Liver (tissue), 9 donors: ENCODE data around the gene DDX41. TPM values are rescaled to one million over a fixed set of nuclear protein-coding genes. Genes with fewer than 3 reads are reported as not detected.

Source experiments
- DNase-seq: peaks from one replicate; pipeline ENCODE4 v3.0.0-alpha.2; 2017; ENCODE audit warnings: low spot score
- H3K27ac ChIP-seq, 2 donors: one replicate each; pipeline ENCODE4 v1.7.0; 2013; ENCODE audit warnings: inconsistent platforms in 2 of 2, low read length in 2 of 2, control low read depth in 1 of 2, low read depth in 1 of 2, mild to moderate bottlenecking in 1 of 2
- H3K27me3 ChIP-seq, 4 donors: one replicate each; pipeline versions ENCODE4 v1.6.1 to v1.7.0; 2013; ENCODE audit warnings: low read length in 3 of 4, inconsistent platforms in 1 of 4, mild to moderate bottlenecking in 1 of 4, moderate library complexity in 1 of 4; ENCODE audit not compliant: control insufficient read depth in 4 of 4, insufficient read depth in 4 of 4
- H3K36me3 ChIP-seq, 4 donors: one replicate each; pipeline versions ENCODE4 v1.6.1 to v1.7.0; 2013; ENCODE audit warnings: low read length in 3 of 4, mild to moderate bottlenecking in 3 of 4, low read depth in 1 of 4, moderate library complexity in 1 of 4; ENCODE audit not compliant: control insufficient read depth in 4 of 4, insufficient read depth in 3 of 4
- H3K4me1 ChIP-seq, 4 donors: one replicate each; pipeline versions ENCODE4 v1.6.1 to v1.7.0; 2013; ENCODE audit warnings: low read length in 3 of 4, mild to moderate bottlenecking in 3 of 4, moderate library complexity in 1 of 4; ENCODE audit not compliant: control insufficient read depth in 4 of 4, insufficient read depth in 4 of 4
- H3K4me3 ChIP-seq, 3 donors: one replicate each; pipeline versions ENCODE4 v1.6.1 to v1.7.0; 2013; ENCODE audit warnings: low read length in 3 of 3, control low read depth in 1 of 3, low read depth in 1 of 3, mild to moderate bottlenecking in 1 of 3
- H3K9ac ChIP-seq, 2 donors: one replicate each; pipeline ENCODE4 v1.7.0; 2013; ENCODE audit warnings: low read length in 2 of 2, mild to moderate bottlenecking in 2 of 2, moderate library complexity in 2 of 2, control low read depth in 1 of 2, low read depth in 1 of 2
- H3K9me3 ChIP-seq, 4 donors: one replicate each; pipeline versions ENCODE4 v1.6.1 to v1.7.0; 2013; ENCODE audit warnings: low read length in 3 of 4; ENCODE audit not compliant: control insufficient read depth in 4 of 4
- EGR1 ChIP-seq, 2 donors: IDR thresholded peaks; 2 replicates each; pipeline ENCODE4 v1.6.1; 2016 to 2018; ENCODE audit warnings: antibody characterized with exemption in 2 of 2, low read depth in 2 of 2
- FOXA1 ChIP-seq: IDR thresholded peaks from 2 replicates; pipeline ENCODE4 v1.6.1; 2016; ENCODE audit warnings: antibody characterized with exemption
- FOXA2 ChIP-seq: IDR thresholded peaks from 2 replicates; pipeline ENCODE4 v1.6.1; 2016; ENCODE audit warnings: antibody characterized with exemption
- GABPA ChIP-seq, 2 donors: IDR thresholded peaks in 1 of 2; conservative IDR thresholded peaks in 1 of 2; 2 replicates each; pipeline ENCODE4 v1.6.1; 2016; ENCODE audit warnings: antibody characterized with exemption in 2 of 2, mild to moderate bottlenecking in 1 of 2, moderate library complexity in 1 of 2
- HNF4A ChIP-seq, 2 donors: conservative IDR thresholded peaks; 2 replicates each; pipeline ENCODE4 v1.6.1; 2016; ENCODE audit warnings: antibody characterized with exemption in 2 of 2, mild to moderate bottlenecking in 2 of 2
- HNF4G ChIP-seq: IDR thresholded peaks from 2 replicates; pipeline ENCODE4 v1.6.1; 2016; ENCODE audit warnings: antibody characterized with exemption
- JUND ChIP-seq, 2 donors: IDR thresholded peaks; 2 replicates each; pipeline ENCODE4 v1.6.1; 2016; ENCODE audit warnings: antibody characterized with exemption in 2 of 2
- NR2F2 ChIP-seq: IDR thresholded peaks from 2 replicates; pipeline ENCODE4 v1.6.1; 2016; ENCODE audit warnings: antibody characterized with exemption
- RAD21 ChIP-seq, 2 donors: IDR thresholded peaks; 2 replicates each; pipeline ENCODE4 v1.6.1; 2016; ENCODE audit warnings: antibody characterized with exemption in 2 of 2, mild to moderate bottlenecking in 2 of 2
- RXRA ChIP-seq, 2 donors: IDR thresholded peaks; 2 replicates each; pipeline ENCODE4 v1.6.1; 2017 to 2018; ENCODE audit warnings: antibody characterized with exemption in 2 of 2, mild to moderate bottlenecking in 1 of 2
- SP1 ChIP-seq: IDR thresholded peaks from 2 replicates; pipeline ENCODE4 v1.6.1; 2018; ENCODE audit warnings: antibody characterized with exemption, mild to moderate bottlenecking
- TAF1 ChIP-seq: conservative IDR thresholded peaks from 2 replicates; pipeline ENCODE4 v1.6.1; 2016; ENCODE audit warnings: antibody characterized with exemption, mild to moderate bottlenecking
- YY1 ChIP-seq: IDR thresholded peaks from 2 replicates; pipeline ENCODE4 v1.6.1; 2016; ENCODE audit warnings: antibody characterized with exemption, mild to moderate bottlenecking
- WGBS: extraction: QIAGEN DNeasy Blood & Tissue Kit; methylation state at CpG from one replicate; pipeline ENCODE4 v1.1.7; 2013; 5-methylcytosine and 5-hydroxymethylcytosine counted together
- polyA plus RNA-seq, 2 donors: library from polyadenylated mRNA; stranded (reverse) in 1 of 2; unstranded in 1 of 2; fragments of 200-250 nt in 1 of 2; fragments of >200 nt in 1 of 2; fragmentation: Nextera tagmentation in 1 of 2; extraction: Ambion mirVana in 1 of 2; gene quantifications; one replicate each; pipeline versions ENCODE4 v1.2.1 to v1.2.3, GENCODE V29; 2013 to 2015
- total RNA-seq, 2 donors: library from RNA; depleted of rRNA; stranded (reverse); fragments of >200 nt; gene quantifications; one replicate each; pipeline ENCODE4 v1.2.3, GENCODE V29; 2014
- TF ChIP-seq, protein P1 (sequence below): IDR thresholded peaks from 2 replicates; pipeline ENCODE4 v1.6.1; 2016; ENCODE audit warnings: antibody characterized with exemption
- TF ChIP-seq, protein P2 (sequence below): IDR thresholded peaks from 2 replicates; pipeline ENCODE4 v1.6.1; 2016; ENCODE audit warnings: antibody characterized with exemption
- TF ChIP-seq, protein P3 (sequence below): fragments of 150-350 bp; IDR thresholded peaks from 2 replicates; pipeline ENCODE4 v1.5.1; 2017; ENCODE audit warnings: improper control_type of control experiment, low read depth, low read length; ENCODE audit not compliant: missing input control
- TF ChIP-seq, protein P4 (sequence below): IDR thresholded peaks from 2 replicates; pipeline ENCODE4 v1.6.1; 2016; ENCODE audit warnings: antibody characterized with exemption, mild to moderate bottlenecking
- TF ChIP-seq, protein P5 (sequence below): IDR thresholded peaks from 2 replicates; pipeline ENCODE4 v1.6.1; 2016; ENCODE audit warnings: antibody characterized with exemption
- donor health status: healthy.
- donor health status: healthy.
- donor health status: healthy.
- donor health status: healthy.
- donor health status: healthy.

DDX41 gene
- total and polyA plus RNA-seq, 4 donors: 20.4 to 58.5 (median 45.6) TPM

DNA sequence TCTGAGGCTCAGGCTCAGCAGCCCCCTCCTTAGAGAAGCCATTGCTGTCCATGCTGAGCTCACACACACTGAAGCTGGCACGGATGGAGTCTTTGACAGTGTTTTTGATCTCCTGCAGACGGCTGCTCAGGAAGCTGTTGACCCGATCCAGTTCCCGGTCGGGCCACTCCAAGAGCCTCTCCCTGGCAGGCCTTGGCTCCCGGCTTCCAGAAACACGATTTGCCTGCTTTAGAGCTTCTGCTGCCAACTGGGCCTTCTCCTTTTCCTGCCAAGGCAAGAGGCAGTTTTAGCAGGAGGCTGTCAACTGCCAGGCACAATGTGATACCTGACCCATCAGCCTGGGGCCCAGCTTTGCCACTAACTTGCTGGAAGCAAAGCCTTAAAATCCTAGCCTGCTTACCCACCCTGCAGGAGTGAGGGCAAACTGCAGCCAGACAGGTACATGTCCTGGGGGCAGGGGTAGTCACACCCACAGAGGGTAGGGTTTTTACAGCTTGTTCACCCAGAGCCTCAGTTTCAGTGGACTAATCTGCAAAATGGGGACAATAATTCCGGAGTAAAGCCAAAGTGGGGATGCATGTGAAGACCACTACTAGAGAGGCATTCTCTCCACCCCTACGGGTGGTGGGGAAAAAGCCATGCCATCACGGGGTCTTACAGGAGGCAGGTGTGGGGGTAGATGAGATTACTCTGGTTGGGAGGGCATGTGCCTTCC, 8.3 kb upstream of the DDX41 start:
- H3K4me3 ChIP-seq: no peak overlapping the region
- no peak for TF ChIP-seq FOXA2
- TF ChIP-seq SP1: no peak
- TF ChIP-seq GABPA (IDR thresholded peaks at IDR 0.05 in 1 of 2, conservative IDR thresholded peaks at IDR 0.05 in 1 of 2): no peak
- TF ChIP-seq NR2F2: no peak
- TF ChIP-seq, protein P1, sequence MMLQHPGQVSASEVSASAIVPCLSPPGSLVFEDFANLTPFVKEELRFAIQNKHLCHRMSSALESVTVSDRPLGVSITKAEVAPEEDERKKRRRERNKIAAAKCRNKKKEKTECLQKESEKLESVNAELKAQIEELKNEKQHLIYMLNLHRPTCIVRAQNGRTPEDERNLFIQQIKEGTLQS: no peak
- no peak for TF ChIP-seq HNF4A (conservative IDR thresholded peaks at IDR 0.05)
- no peak for TF ChIP-seq HNF4G
- TF ChIP-seq, protein P2, sequence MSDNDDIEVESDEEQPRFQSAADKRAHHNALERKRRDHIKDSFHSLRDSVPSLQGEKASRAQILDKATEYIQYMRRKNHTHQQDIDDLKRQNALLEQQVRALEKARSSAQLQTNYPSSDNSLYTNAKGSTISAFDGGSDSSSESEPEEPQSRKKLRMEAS: no peak
- TF ChIP-seq, protein P3, sequence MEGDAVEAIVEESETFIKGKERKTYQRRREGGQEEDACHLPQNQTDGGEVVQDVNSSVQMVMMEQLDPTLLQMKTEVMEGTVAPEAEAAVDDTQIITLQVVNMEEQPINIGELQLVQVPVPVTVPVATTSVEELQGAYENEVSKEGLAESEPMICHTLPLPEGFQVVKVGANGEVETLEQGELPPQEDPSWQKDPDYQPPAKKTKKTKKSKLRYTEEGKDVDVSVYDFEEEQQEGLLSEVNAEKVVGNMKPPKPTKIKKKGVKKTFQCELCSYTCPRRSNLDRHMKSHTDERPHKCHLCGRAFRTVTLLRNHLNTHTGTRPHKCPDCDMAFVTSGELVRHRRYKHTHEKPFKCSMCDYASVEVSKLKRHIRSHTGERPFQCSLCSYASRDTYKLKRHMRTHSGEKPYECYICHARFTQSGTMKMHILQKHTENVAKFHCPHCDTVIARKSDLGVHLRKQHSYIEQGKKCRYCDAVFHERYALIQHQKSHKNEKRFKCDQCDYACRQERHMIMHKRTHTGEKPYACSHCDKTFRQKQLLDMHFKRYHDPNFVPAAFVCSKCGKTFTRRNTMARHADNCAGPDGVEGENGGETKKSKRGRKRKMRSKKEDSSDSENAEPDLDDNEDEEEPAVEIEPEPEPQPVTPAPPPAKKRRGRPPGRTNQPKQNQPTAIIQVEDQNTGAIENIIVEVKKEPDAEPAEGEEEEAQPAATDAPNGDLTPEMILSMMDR: no peak
- whole genome bisulfite sequencing: 91% methylated on average over 10 of the region's 10 CpGs
- no peak overlapping the region for H3K27ac ChIP-seq
- no peak overlapping the region for H3K9ac ChIP-seq
- DNase-seq: no peak
- no peaks in the 10 kb centered on the region for H3K9me3 ChIP-seq
- H3K27me3 ChIP-seq: no peaks in the 10 kb centered on the region
- peaks cover 12 to 84% (median 44%) of the 10 kb centered on the region in 4 donors for H3K36me3 ChIP-seq
- H3K4me1 ChIP-seq: no peaks in the 10 kb centered on the region

DNA sequence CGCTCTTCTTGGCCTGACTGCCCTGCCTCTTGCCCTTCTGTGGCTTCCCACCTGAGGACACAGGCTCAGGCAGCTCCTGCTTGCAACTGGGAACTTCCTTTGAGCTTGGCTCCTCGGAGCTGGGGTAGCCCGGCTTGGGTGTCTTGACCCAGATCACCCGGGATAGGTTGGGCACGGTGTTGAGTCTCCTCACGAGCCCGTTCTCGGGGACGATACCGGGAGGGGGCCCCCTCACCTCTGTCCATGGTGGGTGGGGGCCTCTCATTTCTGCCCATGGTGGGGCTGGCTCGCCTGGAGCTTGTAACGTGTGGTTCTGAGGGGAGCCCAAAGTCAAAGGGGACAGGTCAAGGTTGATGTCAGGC, 7.8 kb upstream of the DDX41 start:
- DNase-seq: no peak
- H3K36me3 ChIP-seq: peaks cover 10 to 81% (median 42%) of the 10 kb centered on the region in 4 donors
- TF ChIP-seq RXRA (IDR thresholded peaks at IDR 0.05) (no peak), EGR1 (IDR thresholded peaks at IDR 0.05; ENCODE audit: low read depth in 2 of 2) (no peak), FOXA1 (no peak), NR2F2 (no peak), SP1 (no peak), YY1 (no peak), FOXA2 (no peak), JUND (IDR thresholded peaks at IDR 0.05) (no peak), HNF4G (no peak), RAD21 (IDR thresholded peaks at IDR 0.05) (no peak), HNF4A (conservative IDR thresholded peaks at IDR 0.05) (no peak), TAF1 (no peak), GABPA (IDR thresholded peaks at IDR 0.05 in 1 of 2, conservative IDR thresholded peaks at IDR 0.05 in 1 of 2) (no peak)
- TF ChIP-seq, protein P2: no peak
- TF ChIP-seq, protein P3: no peak
- TF ChIP-seq, protein P4, sequence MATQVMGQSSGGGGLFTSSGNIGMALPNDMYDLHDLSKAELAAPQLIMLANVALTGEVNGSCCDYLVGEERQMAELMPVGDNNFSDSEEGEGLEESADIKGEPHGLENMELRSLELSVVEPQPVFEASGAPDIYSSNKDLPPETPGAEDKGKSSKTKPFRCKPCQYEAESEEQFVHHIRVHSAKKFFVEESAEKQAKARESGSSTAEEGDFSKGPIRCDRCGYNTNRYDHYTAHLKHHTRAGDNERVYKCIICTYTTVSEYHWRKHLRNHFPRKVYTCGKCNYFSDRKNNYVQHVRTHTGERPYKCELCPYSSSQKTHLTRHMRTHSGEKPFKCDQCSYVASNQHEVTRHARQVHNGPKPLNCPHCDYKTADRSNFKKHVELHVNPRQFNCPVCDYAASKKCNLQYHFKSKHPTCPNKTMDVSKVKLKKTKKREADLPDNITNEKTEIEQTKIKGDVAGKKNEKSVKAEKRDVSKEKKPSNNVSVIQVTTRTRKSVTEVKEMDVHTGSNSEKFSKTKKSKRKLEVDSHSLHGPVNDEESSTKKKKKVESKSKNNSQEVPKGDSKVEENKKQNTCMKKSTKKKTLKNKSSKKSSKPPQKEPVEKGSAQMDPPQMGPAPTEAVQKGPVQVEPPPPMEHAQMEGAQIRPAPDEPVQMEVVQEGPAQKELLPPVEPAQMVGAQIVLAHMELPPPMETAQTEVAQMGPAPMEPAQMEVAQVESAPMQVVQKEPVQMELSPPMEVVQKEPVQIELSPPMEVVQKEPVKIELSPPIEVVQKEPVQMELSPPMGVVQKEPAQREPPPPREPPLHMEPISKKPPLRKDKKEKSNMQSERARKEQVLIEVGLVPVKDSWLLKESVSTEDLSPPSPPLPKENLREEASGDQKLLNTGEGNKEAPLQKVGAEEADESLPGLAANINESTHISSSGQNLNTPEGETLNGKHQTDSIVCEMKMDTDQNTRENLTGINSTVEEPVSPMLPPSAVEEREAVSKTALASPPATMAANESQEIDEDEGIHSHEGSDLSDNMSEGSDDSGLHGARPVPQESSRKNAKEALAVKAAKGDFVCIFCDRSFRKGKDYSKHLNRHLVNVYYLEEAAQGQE: no peak
- TF ChIP-seq, protein P1: no peak
- TF ChIP-seq, protein P5, sequence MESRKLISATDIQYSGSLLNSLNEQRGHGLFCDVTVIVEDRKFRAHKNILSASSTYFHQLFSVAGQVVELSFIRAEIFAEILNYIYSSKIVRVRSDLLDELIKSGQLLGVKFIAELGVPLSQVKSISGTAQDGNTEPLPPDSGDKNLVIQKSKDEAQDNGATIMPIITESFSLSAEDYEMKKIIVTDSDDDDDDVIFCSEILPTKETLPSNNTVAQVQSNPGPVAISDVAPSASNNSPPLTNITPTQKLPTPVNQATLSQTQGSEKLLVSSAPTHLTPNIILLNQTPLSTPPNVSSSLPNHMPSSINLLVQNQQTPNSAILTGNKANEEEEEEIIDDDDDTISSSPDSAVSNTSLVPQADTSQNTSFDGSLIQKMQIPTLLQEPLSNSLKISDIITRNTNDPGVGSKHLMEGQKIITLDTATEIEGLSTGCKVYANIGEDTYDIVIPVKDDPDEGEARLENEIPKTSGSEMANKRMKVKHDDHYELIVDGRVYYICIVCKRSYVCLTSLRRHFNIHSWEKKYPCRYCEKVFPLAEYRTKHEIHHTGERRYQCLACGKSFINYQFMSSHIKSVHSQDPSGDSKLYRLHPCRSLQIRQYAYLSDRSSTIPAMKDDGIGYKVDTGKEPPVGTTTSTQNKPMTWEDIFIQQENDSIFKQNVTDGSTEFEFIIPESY: no peak
- H3K4me1 ChIP-seq: no peaks in the 10 kb centered on the region
- no peaks in the 10 kb centered on the region for H3K27me3 ChIP-seq
- no peaks in the 10 kb centered on the region for H3K9me3 ChIP-seq
- H3K27ac ChIP-seq: no peak overlapping the region
- no peak overlapping the region for H3K9ac ChIP-seq
- 96% methylated on average over 12 of the region's 12 CpGs for WGBS
- no peak overlapping the region for H3K4me3 ChIP-seq
